ENCODE data around the gene GOLGA3.
"Not testable (repeated sequence)": the region's sequence is repeated elsewhere in the genome, so short reads cannot be mapped to it uniquely, and the experiment has no call there.

The GOLGA3 gene

GRCh38 chr12:132813443-132813842 is 15.2 kb downstream of the GOLGA3 start:
- no peaks in the 10 kb centered on the region for H3K9me2 ChIP-seq (replicated peaks; ENCODE audit: low read depth, low read length)
- no peaks in the 10 kb centered on the region for H4K20me1 ChIP-seq (ENCODE audit: insufficient read depth, low read length, poor library complexity, severe bottlenecking)
- TF ChIP-seq CTCF (conservative IDR thresholded peaks at IDR 0.05; ENCODE audit: low read length) (no peak), EZH2phosphoT487 (IDR thresholded peaks at IDR 0.05; ENCODE audit: borderline replicate concordance) (no peak)
- peak overlapping the region; percentile 17 for H3K9ac ChIP-seq (ENCODE audit: low read depth, low read length, poor library complexity, severe bottlenecking)
- no peak overlapping the region for H2AFZ ChIP-seq (ENCODE audit: low read length)
- H3K4me1 ChIP-seq (ENCODE audit: insufficient read depth, low read length, poor library complexity, severe bottlenecking), result peaks cover 15% of the 10 kb centered on the region
- no peaks in the 10 kb centered on the region; the same call in 1 of the 2 replicates for H3K9me3 ChIP-seq (ENCODE audit: insufficient read depth, low read depth, low read length)
- no peaks in the 10 kb centered on the region for H3K79me2 ChIP-seq (ENCODE audit: insufficient read depth, low read length)
- H3K27me3 ChIP-seq (ENCODE audit: insufficient read depth, low read length, poor library complexity, severe bottlenecking), result no peaks in the 10 kb centered on the region
- H3K4me3 ChIP-seq (ENCODE audit: low read length, poor library complexity, severe bottlenecking), result peak overlapping the region; percentile 49
- peak overlapping the region; percentile 74 for H3K4me2 ChIP-seq (ENCODE audit: low read depth, low read length, poor library complexity, severe bottlenecking)
- peaks cover 9% of the 10 kb centered on the region; the same call in 1 of the 2 replicates for H3K36me3 ChIP-seq (ENCODE audit: insufficient read depth, low read length)
- peaks cover 10% of the 10 kb centered on the region for H3F3A ChIP-seq (ENCODE audit: low read depth)

- TF ChIP-seq CTCF (conservative IDR thresholded peaks at IDR 0.05; ENCODE audit: low read length) (no peak), EZH2phosphoT487 (IDR thresholded peaks at IDR 0.05; ENCODE audit: borderline replicate concordance) (no peak)
- Histone ChIP-seq H3K9me3 (ENCODE audit: insufficient read depth, low read depth, low read length) (no peaks in the 10 kb centered on the region; the same call in 1 of the 2 replicates), H3K4me3 (ENCODE audit: low read length, poor library complexity, severe bottlenecking) (peak overlapping the region; percentile 49), H3K9me2 (replicated peaks; ENCODE audit: low read depth, low read length) (no peaks in the 10 kb centered on the region), H4K20me1 (ENCODE audit: insufficient read depth, low read length, poor library complexity, severe bottlenecking) (no peaks in the 10 kb centered on the region), H3K4me1 (ENCODE audit: insufficient read depth, low read length, poor library complexity, severe bottlenecking) (peaks cover 15% of the 10 kb centered on the region), H3K4me2 (ENCODE audit: low read depth, low read length, poor library complexity, severe bottlenecking) (peak overlapping the region; percentile 74), H3K36me3 (ENCODE audit: insufficient read depth, low read length) (peaks cover 12% of the 10 kb centered on the region; the same call in 1 of the 2 replicates), H3K9ac (ENCODE audit: low read depth, low read length, poor library complexity, severe bottlenecking) (peak overlapping the region; percentile 17), H3K27me3 (ENCODE audit: insufficient read depth, low read length, poor library complexity, severe bottlenecking) (no peaks in the 10 kb centered on the region), H3F3A (ENCODE audit: low read depth) (peaks cover 10% of the 10 kb centered on the region), H2AFZ (ENCODE audit: low read length) (no peak overlapping the region), H3K79me2 (ENCODE audit: insufficient read depth, low read length) (no peaks in the 10 kb centered on the region)
These were observed 15.9 kb downstream of the GOLGA3 start for GRCh38 chr12:132812631-132813305.

GRCh38 chr12:132809391-132809790 is 19.3 kb downstream of the GOLGA3 start:
- H3K4me3 ChIP-seq (ENCODE audit: low read length, poor library complexity, severe bottlenecking); H3F3A ChIP-seq (ENCODE audit: low read depth); H2AFZ ChIP-seq (ENCODE audit: low read length); H4K20me1 ChIP-seq (ENCODE audit: insufficient read depth, low read length, poor library complexity, severe bottlenecking); H3K9me3 ChIP-seq (ENCODE audit: insufficient read depth, low read depth, low read length); H3K27me3 ChIP-seq (ENCODE audit: insufficient read depth, low read length, poor library complexity, severe bottlenecking); H3K79me2 ChIP-seq (ENCODE audit: insufficient read depth, low read length); H3K4me2 ChIP-seq (ENCODE audit: low read depth, low read length, poor library complexity, severe bottlenecking); H3K9me2 ChIP-seq (replicated peaks; ENCODE audit: low read depth, low read length); H3K9ac ChIP-seq (ENCODE audit: low read depth, low read length, poor library complexity, severe bottlenecking): not testable (repeated sequence)
- Histone ChIP-seq H3K4me1 (ENCODE audit: insufficient read depth, low read length, poor library complexity, severe bottlenecking) (peaks cover 15% of the 10 kb centered on the region), H3K36me3 (ENCODE audit: insufficient read depth, low read length) (peaks cover 23% of the 10 kb centered on the region; the same call in 1 of the 2 replicates)
- TF ChIP-seq CTCF (conservative IDR thresholded peaks at IDR 0.05; ENCODE audit: low read length), result peak; percentile 30; the same call in 1 of the 2 replicates

Measured in Loucy (cell line).